ENCODE data around the gene SRRM5.
"Not testable (repeated sequence)": the region's sequence is repeated elsewhere in the genome, so short reads cannot be mapped to it uniquely, and the experiment has no call there.

Gene SRRM5

GRCh38 chr19:43596842-43597461, 14.9 kb upstream of the SRRM5 start:
- Mint-ChIP-seq H3K4me3 (peak overlapping the region; percentile 99), H3K9me3 (no peaks in the 10 kb centered on the region), H3K27ac (peak overlapping the region; percentile 100), H3K27me3 (no peaks in the 10 kb centered on the region), H3K36me3 (peaks cover 24 to 47% of the 10 kb centered on the region in 2 donors), H3K4me1 (peaks cover 26 to 51% of the 10 kb centered on the region in 2 donors)
- no peak for DNase-seq
- no peak for ATAC-seq (replicated peaks)

- H3K27ac Mint-ChIP-seq: no peak overlapping the region
- no peaks in the 10 kb centered on the region for H3K9me3 Mint-ChIP-seq
- peak overlapping the region; percentile 99 for H3K4me3 Mint-ChIP-seq
- peaks cover 22 to 42% of the 10 kb centered on the region in 2 donors for H3K36me3 Mint-ChIP-seq
- peaks cover 26 to 50% of the 10 kb centered on the region in 2 donors for H3K4me1 Mint-ChIP-seq
- H3K27me3 Mint-ChIP-seq: no peaks in the 10 kb centered on the region
- DNase-seq (no peak), ATAC-seq (replicated peaks) (no peak)
These were observed 14.0 kb upstream of the SRRM5 start for GRCh38 chr19:43597876-43598275.

- Mint-ChIP-seq H3K9me3 (no peaks in the 10 kb centered on the region), H3K36me3 (peaks cover 15 to 34% of the 10 kb centered on the region in 2 donors), H3K27me3 (no peaks in the 10 kb centered on the region), H3K4me3 (no peak overlapping the region), H3K4me1 (peaks cover 24 to 46% of the 10 kb centered on the region in 2 donors), H3K27ac (peak overlapping the region; percentile 5)
- no peak for DNase-seq
- no peak for ATAC-seq (replicated peaks)
These were observed 13.2 kb upstream of the SRRM5 start for GRCh38 chr19:43598445-43599240.

- no peak for ATAC-seq (replicated peaks)
- Mint-ChIP-seq H3K4me3 (no peak overlapping the region), H3K27me3 (no peaks in the 10 kb centered on the region), H3K27ac (no peak overlapping the region), H3K4me1 (peaks cover 24 to 52% of the 10 kb centered on the region in 2 donors), H3K36me3 (peaks cover 11 to 35% of the 10 kb centered on the region in 2 donors), H3K9me3 (no peaks in the 10 kb centered on the region)
- DNase-seq: no peak
These were observed 12.1 kb upstream of the SRRM5 start for GRCh38 chr19:43599635-43600295.

- not testable (repeated sequence) for H3K27me3 Mint-ChIP-seq; H3K4me3 Mint-ChIP-seq; DNase-seq; H3K27ac Mint-ChIP-seq; H3K9me3 Mint-ChIP-seq; ATAC-seq (replicated peaks)
- Mint-ChIP-seq H3K36me3 (peaks cover 11 to 35% of the 10 kb centered on the region in 2 donors), H3K4me1 (peaks cover 24 to 55% of the 10 kb centered on the region in 2 donors)
These were observed 11.6 kb upstream of the SRRM5 start for GRCh38 chr19:43600326-43600725.

- H3K4me3 Mint-ChIP-seq: no peak overlapping the region
- DNase-seq (no peak), ATAC-seq (replicated peaks) (no peak)
- peak overlapping the region; percentile 37 for H3K27ac Mint-ChIP-seq
- H3K27me3 Mint-ChIP-seq: no peaks in the 10 kb centered on the region
- peaks cover 12 to 36% of the 10 kb centered on the region in 2 donors for H3K36me3 Mint-ChIP-seq
- no peaks in the 10 kb centered on the region for H3K9me3 Mint-ChIP-seq
- peaks cover 18 to 32% of the 10 kb centered on the region in 2 donors for H3K4me1 Mint-ChIP-seq
These were observed 5.9 kb upstream of the SRRM5 start for GRCh38 chr19:43605875-43606568.

GRCh38 chr19:43606569-43607229, 5.2 kb upstream of the SRRM5 start:
- no peak for DNase-seq
- H3K9me3 Mint-ChIP-seq: no peaks in the 10 kb centered on the region
- peaks cover 15 to 35% of the 10 kb centered on the region in 2 donors for H3K36me3 Mint-ChIP-seq
- H3K27me3 Mint-ChIP-seq: no peaks in the 10 kb centered on the region
- no peak for ATAC-seq (replicated peaks)
- peaks cover 20 to 33% of the 10 kb centered on the region in 2 donors for H3K4me1 Mint-ChIP-seq
- H3K27ac Mint-ChIP-seq: peak overlapping the region; percentile 4
- H3K4me3 Mint-ChIP-seq: no peak overlapping the region

GRCh38 chr19:43607238-43608205, 4.4 kb upstream of the SRRM5 start:
- peak overlapping the region; percentile 5 to 41 for H3K4me3 Mint-ChIP-seq
- H3K27me3 Mint-ChIP-seq: no peaks in the 10 kb centered on the region

GRCh38 chr19:43609872-43610271, 2.0 kb upstream of the SRRM5 start:
- no peak overlapping the region for H3K27ac Mint-ChIP-seq
- peaks cover 26 to 27% of the 10 kb centered on the region in 2 donors for H3K4me1 Mint-ChIP-seq
- no peak overlapping the region for H3K4me3 Mint-ChIP-seq

More at GRCh38 chr19:43607238-43608205, 4.4 kb upstream of the SRRM5 start:
- Mint-ChIP-seq H3K27ac (peak overlapping the region; percentile 51), H3K4me1 (peaks cover 24 to 33% of the 10 kb centered on the region in 2 donors), H3K9me3 (no peaks in the 10 kb centered on the region), H3K36me3 (peaks cover 21 to 42% of the 10 kb centered on the region in 2 donors)
- ATAC-seq (replicated peaks): no peak
- no peak for DNase-seq

GRCh38 chr19:43610493-43610892, 1.4 kb upstream of the SRRM5 start:
- Mint-ChIP-seq H3K4me3 (no peak overlapping the region), H3K36me3 (peaks cover 30 to 55% of the 10 kb centered on the region in 2 donors), H3K4me1 (peaks cover 22 to 28% of the 10 kb centered on the region in 2 donors), H3K27me3 (no peaks in the 10 kb centered on the region), H3K27ac (no peak overlapping the region), H3K9me3 (no peaks in the 10 kb centered on the region)
- ATAC-seq (replicated peaks): no peak
- DNase-seq: no peak

More at GRCh38 chr19:43609872-43610271, 2.0 kb upstream of the SRRM5 start:
- no peak for DNase-seq
- no peak for ATAC-seq (replicated peaks)
- Mint-ChIP-seq H3K36me3 (peaks cover 30 to 56% of the 10 kb centered on the region in 2 donors), H3K27me3 (no peaks in the 10 kb centered on the region), H3K9me3 (no peaks in the 10 kb centered on the region)

- H3K36me3 Mint-ChIP-seq: peaks cover 26 to 42% of the 10 kb centered on the region in 2 donors
- H3K4me3 Mint-ChIP-seq: no peak overlapping the region
- no peaks in the 10 kb centered on the region for H3K27me3 Mint-ChIP-seq
- DNase-seq: no peak
- H3K27ac Mint-ChIP-seq: no peak overlapping the region
- peaks cover 15 to 21% of the 10 kb centered on the region in 2 donors for H3K4me1 Mint-ChIP-seq
- H3K9me3 Mint-ChIP-seq: no peaks in the 10 kb centered on the region
- no peak for ATAC-seq (replicated peaks)
These were observed 486 bp downstream of the SRRM5 start for GRCh38 chr19:43612374-43612773.

GRCh38 chr19:43616306-43616705, 4.4 kb downstream of the SRRM5 start:
- Mint-ChIP-seq H3K36me3 (peaks cover 22 to 28% of the 10 kb centered on the region in 2 donors), H3K27me3 (no peaks in the 10 kb centered on the region), H3K9me3 (no peaks in the 10 kb centered on the region), H3K4me1 (peaks cover 22% of the 10 kb centered on the region in 2 donors), H3K27ac (no peak overlapping the region), H3K4me3 (no peak overlapping the region)
- DNase-seq (no peak), ATAC-seq (replicated peaks) (no peak)

GRCh38 chr19:43616954-43617353, 5.1 kb downstream of the SRRM5 start:
- no peaks in the 10 kb centered on the region for H3K27me3 Mint-ChIP-seq
- peaks cover 17 to 22% of the 10 kb centered on the region in 2 donors for H3K4me1 Mint-ChIP-seq
- DNase-seq (no peak), ATAC-seq (replicated peaks) (no peak)
- H3K27ac Mint-ChIP-seq: no peak overlapping the region
- peaks cover 17 to 23% of the 10 kb centered on the region in 2 donors for H3K36me3 Mint-ChIP-seq
- H3K4me3 Mint-ChIP-seq: no peak overlapping the region
- no peaks in the 10 kb centered on the region for H3K9me3 Mint-ChIP-seq

All from stimulated activated naive B cell treated with anti-CD40 and anti-IgM and Interleukin-4, amounts not matched to agents 10 μg/mL and 1 μg/mL and 100 μg/mL, for 72 hours (primary cell).